Measurements from ENCODE around the gene FOXP1.
"Not testable (repeated sequence)": the region's sequence is repeated elsewhere in the genome, so short reads cannot be mapped to it uniquely, and the experiment has no call there.

FOXP1 gene

DNA sequence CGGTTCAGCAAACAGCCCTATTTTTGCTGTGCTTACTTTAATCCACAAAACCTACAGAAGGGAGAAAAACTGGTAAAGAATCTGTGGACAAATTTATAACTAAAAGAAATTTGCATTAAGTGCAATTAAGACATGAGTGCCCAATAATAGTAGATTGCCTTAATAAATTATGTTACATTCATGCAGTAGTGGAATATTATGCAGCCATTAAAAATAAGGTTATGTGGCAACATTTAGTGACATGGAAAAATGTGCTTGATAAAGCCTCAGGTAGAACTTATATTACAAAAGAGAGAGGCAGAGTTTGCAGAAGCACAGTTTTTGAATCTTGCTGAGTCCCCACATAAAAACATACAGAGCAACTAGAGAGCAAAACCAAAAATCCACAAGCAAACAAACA lies 253.0 kb downstream of the FOXP1 start:
- DNase-seq (ENCODE audit: low spot score), result no peak

- DNase-seq (ENCODE audit: low spot score), result no peak
Observed at GRCh38 chr3:71329817-71330216, 253.7 kb downstream of the FOXP1 start.

GRCh38 chr3:71328926-71329325 lies 254.6 kb downstream of the FOXP1 start:
- DNase-seq (ENCODE audit: low spot score), result no peak

- no peak for DNase-seq (ENCODE audit: low spot score)
Observed at GRCh38 chr3:71327936-71328335, 255.6 kb downstream of the FOXP1 start.

DNA sequence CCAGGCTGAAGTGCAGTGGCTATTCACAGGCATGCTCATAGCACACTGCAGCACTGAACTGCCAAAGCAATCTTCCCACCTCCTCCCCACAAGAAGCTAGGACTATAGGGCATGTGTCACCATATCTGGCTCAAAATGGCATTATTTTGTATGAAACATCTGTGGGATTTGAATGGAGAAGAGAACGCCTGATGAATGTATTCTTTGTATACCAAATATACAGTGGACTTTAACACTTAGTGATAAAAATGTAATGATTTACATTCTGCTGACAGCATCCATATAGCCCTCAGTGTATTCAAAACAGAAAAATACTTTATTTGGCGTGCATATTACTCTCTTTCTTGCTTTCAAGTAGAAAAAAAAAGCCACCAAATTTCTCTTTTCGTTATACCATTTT lies 257.8 kb downstream of the FOXP1 start:
- DNase-seq (ENCODE audit: low spot score), result no peak

GRCh38 chr3:71324224-71324623 lies 259.3 kb downstream of the FOXP1 start:
- DNase-seq (ENCODE audit: low spot score), result not testable (repeated sequence)

- DNase-seq (ENCODE audit: low spot score), result no peak
Observed at GRCh38 chr3:71323558-71323957, 260.0 kb downstream of the FOXP1 start.

DNA sequence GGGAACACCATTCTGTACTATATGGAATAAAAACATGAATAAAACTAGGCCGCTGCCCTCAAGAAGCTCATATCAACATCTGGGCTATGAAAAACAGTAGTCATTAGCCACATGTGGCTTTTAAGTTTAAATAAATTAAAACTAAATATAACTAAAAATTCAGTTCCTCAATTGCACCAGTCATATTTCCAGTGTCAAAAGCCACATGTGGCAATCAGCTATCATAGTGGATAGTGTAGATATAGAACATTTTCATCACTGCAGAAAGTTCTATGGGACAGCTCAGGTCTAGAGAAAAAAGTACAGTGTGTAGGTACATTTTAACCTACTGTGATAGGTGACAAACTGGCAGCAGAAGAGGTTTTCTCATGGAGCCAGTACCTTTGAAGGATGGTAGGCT lies 261.4 kb downstream of the FOXP1 start:
- no peak for DNase-seq (ENCODE audit: low spot score)

- no peak for DNase-seq (ENCODE audit: low spot score)
Observed at GRCh38 chr3:71319771-71320170, 263.8 kb downstream of the FOXP1 start.

DNA sequence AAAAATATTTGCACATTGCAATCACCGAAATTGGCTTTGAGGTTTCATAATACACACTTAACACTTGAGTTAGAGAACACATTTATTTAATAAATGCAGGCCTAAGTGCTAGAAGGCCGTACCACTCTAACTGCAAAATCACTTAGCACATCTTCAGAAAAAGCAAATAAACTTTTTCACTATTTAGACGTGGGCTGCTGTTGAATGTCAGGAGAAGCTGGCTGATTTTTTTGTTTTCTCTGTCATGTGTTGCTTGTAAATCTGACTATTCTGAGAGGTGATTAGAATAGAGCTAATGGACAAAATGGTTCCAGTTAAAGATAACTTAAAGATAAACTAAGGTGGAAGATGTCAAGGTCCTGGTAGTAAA lies 265.1 kb downstream of the FOXP1 start:
- DNase-seq (ENCODE audit: low spot score), result no peak

DNA sequence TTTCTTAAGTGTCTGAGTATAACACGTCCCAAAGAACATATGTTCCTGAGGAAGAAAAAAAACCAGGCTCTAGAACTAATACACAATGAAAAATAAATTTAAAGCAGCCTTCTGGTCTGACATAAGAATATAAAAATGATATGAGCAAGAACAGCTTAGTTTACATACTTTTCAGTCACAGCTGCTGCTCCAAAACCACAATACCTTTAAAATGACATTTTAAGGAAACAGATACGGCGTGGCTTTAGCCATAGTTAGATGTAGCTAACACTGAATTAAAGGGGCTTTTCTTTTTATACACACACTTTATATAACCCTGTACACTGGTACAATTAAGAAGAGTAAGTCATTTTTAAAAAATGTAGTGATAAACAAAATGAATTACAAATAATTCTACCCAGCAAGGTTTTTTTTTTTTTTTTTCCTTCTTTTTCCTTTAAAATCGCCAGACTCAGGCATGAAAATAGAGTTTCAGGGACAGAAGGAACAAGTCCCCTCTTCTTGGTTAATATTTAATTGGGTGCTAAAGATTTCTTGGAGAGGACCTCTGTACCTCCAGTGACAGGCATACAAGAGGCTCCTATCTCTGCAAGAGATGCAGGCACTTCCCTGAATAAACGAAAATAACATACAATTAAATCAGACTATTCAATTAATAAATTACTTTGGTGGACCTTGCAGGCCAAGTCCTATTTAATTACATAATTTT lies 265.6 kb downstream of the FOXP1 start:
- DNase-seq (ENCODE audit: low spot score), result no peak

DNA sequence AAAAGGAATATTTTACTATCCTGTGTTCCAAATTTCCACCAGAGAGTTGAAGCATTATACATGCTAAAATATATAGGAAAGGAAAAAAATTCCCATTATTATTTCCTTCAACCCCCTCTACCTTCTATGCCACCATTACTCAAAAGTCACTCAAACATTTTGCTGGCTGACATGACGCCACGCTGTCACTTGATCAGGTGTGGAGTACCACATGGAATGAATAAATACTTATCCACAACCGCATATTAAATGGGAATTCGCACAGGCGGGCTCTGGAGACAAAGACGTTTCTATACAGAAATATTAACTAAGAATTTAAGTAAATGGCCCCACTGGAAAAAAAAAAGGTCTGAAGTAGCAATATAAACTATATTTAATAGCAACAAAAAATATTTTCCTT lies 266.4 kb downstream of the FOXP1 start:
- DNase-seq (ENCODE audit: low spot score), result no peak

- no peak for DNase-seq (ENCODE audit: low spot score)
Observed at GRCh38 chr3:71316066-71316777, 267.3 kb downstream of the FOXP1 start.

- no peak for DNase-seq (ENCODE audit: low spot score)
Observed at GRCh38 chr3:71315431-71315830, 268.1 kb downstream of the FOXP1 start.

DNA sequence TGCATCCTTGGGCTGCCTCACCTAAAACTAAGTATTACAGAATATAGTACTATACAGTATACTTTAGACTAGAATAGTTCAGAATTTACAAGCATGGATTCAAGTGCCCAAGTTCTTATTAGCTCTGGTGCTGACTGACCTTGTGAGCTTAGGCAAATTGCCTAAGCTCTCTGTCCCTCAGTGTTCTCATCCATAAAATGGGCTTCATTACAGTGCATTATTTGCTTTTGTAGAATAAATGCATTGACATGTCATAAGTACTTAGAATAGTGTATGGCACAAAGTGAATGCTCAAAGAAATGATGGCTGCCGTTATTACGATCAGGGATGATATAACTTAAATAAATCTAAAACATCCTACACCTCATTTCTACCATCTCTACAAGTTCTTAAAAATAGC lies 269.7 kb downstream of the FOXP1 start:
- no peak for DNase-seq (ENCODE audit: low spot score)

GRCh38 chr3:71312461-71312860 lies 271.1 kb downstream of the FOXP1 start:
- DNase-seq (ENCODE audit: low spot score), result no peak

- no peak for DNase-seq (ENCODE audit: low spot score)
Observed at GRCh38 chr3:71311661-71312046, 271.9 kb downstream of the FOXP1 start.

- no peak for DNase-seq (ENCODE audit: low spot score)
Observed at GRCh38 chr3:71310980-71311660, 272.4 kb downstream of the FOXP1 start.

GRCh38 chr3:71310359-71310979 lies 273.1 kb downstream of the FOXP1 start:
- no peak for DNase-seq (ENCODE audit: low spot score)

DNA sequence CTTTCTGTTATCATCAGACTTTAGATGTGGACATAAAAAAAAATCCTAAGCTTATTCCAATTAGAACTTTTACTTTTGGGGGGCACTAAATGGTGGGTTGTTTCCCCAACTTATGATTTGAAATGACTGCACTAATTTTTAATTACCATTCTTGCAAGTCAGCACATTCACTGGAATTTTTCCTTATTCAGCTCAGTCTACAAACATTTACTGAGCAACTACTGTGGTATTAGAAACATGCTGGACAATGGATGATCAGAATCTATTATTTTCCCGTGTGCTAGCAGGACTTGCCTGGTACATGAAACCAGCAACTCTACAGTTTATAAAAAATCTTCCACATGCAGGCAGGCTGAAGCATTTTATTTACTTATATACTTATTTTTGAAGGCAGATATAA lies 273.6 kb downstream of the FOXP1 start:
- no peak for DNase-seq (ENCODE audit: low spot score)

DNA sequence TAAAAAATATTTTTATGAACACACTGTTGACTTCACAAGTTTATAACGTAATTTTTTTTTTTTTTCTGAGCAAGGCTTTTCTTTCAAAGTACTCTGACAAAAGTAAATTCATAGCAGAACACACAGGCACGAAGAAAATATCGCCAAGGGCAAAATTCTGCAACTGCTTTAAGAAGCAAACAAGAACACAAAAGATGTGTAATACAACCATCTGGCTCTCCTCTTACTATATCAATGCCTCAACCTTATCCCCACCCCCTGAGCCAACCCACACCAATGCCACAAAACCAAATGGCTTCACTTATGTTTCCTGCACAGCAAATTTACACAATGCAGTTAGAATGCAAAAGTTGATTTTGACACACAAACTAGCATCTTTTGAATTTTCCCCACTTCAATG lies 274.2 kb downstream of the FOXP1 start:
- no peak for DNase-seq (ENCODE audit: low spot score)

- DNase-seq (ENCODE audit: low spot score), result no peak
Observed at GRCh38 chr3:71308836-71309235, 274.7 kb downstream of the FOXP1 start.

Data from left forelimb (tissue), 1 donor.